IMR-90 (cell line): ENCODE data around the gene ADGRG6. TPM values are rescaled to one million over a fixed set of nuclear protein-coding genes. Genes with fewer than 3 reads are reported as not detected.

ENCODE experiments used
- ATAC-seq: fragments of 200-7000 bp; cut with Tn5 transposase; 2 replicates; pipeline ENCODE4 v1.9.1; 2020; ENCODE audit warnings: low read depth, mild to moderate bottlenecking, moderate library complexity
- BruUV-seq: library from RNA; stranded (reverse); fragments of 400-500 nt; replicated peaks from 2 replicates; lab custom pipeline; 2021; lab: Mats Ljungman, UMichigan
- CTCF ChIA-PET: fragments of 300-600 bp; formaldehyde crosslinking; extraction: SDS; loops from one replicate; lab custom pipeline; 2021; ENCODE audit warnings: antibody characterized with exemption; lab: Yijun Ruan, JAX
- POLR2A ChIA-PET: fragments of 300-600 bp; sonication (Branson Sonifier 250); formaldehyde crosslinking; loops from one replicate; lab custom pipeline; 2022; ENCODE audit warnings: antibody characterized with exemption; ENCODE audit not compliant: unreplicated experiment; lab: Charles Lee
- DNase-seq: peaks from one replicate; pipeline ENCODE4 v3.0.0; 2013
- H2AFZ ChIP-seq: replicated peaks from 2 replicates; pipeline ENCODE3; 2013; ENCODE audit warnings: low read length, mild to moderate bottlenecking; ENCODE audit not compliant: poor library complexity
- H2AK5ac ChIP-seq: 2 replicates; pipeline ENCODE4 v1.6.1; 2013; ENCODE audit warnings: low read depth, low read length, inconsistent platforms
- H2AK9ac ChIP-seq: replicated peaks from 2 replicates; pipeline ENCODE3; 2013; ENCODE audit warnings: mild to moderate bottlenecking, low read depth, low read length, moderate library complexity; ENCODE audit not compliant: poor library complexity
- H2BK120ac ChIP-seq: 2 replicates; pipeline ENCODE4 v1.6.1; 2013; ENCODE audit warnings: low read depth, low read length, inconsistent platforms
- H2BK15ac ChIP-seq: 3 replicates; pipeline ENCODE4 v1.6.1; 2013; ENCODE audit warnings: low read depth, low read length, inconsistent platforms
- H2BK20ac ChIP-seq: 2 replicates; pipeline ENCODE4 v1.6.1; 2013; ENCODE audit warnings: low read depth, mild to moderate bottlenecking, inconsistent platforms, low read length, moderate library complexity
- H2BK5ac ChIP-seq: 2 replicates; pipeline ENCODE4 v1.6.1; 2013; ENCODE audit warnings: mild to moderate bottlenecking, low read depth, low read length, inconsistent platforms; ENCODE audit not compliant: poor library complexity, severe bottlenecking
- H3K14ac ChIP-seq: replicated peaks from 2 replicates; pipeline ENCODE4 v1.6.1; 2013; ENCODE audit warnings: low read depth, low read length, inconsistent platforms
- H3K18ac ChIP-seq: 2 replicates; pipeline ENCODE4 v1.6.1; 2013; ENCODE audit warnings: low read depth, low read length, control low read depth
- H3K23ac ChIP-seq: 2 replicates; pipeline ENCODE4 v1.6.1; 2013; ENCODE audit warnings: low read depth, low read length, inconsistent platforms
- H3K27ac ChIP-seq: 2 replicates; pipeline ENCODE4 v1.5.1; 2013; ENCODE audit warnings: mild to moderate bottlenecking, control low read depth, low read length; ENCODE audit not compliant: insufficient read depth
- H3K27me3 ChIP-seq: 2 replicates; pipeline ENCODE4 v1.6.1; 2013; ENCODE audit warnings: low read length; ENCODE audit not compliant: control insufficient read depth, insufficient read depth
- H3K36me3 ChIP-seq: 2 replicates; pipeline ENCODE4 v1.6.1; 2013; ENCODE audit warnings: low read length, mixed read lengths; ENCODE audit not compliant: control insufficient read depth, insufficient read depth
- H3K4ac ChIP-seq: 2 replicates; pipeline ENCODE4 v1.6.1; 2013; ENCODE audit warnings: low read depth, low read length, inconsistent platforms
- H3K4me1 ChIP-seq: 2 replicates; pipeline ENCODE4 v1.6.1; 2013; ENCODE audit warnings: low read length, mixed read lengths; ENCODE audit not compliant: control insufficient read depth, insufficient read depth
- H3K4me2 ChIP-seq: 2 replicates; pipeline ENCODE4 v1.6.1; 2013; ENCODE audit warnings: low read depth, mild to moderate bottlenecking, control low read depth, low read length, moderate library complexity
- H3K4me3 ChIP-seq: 2 replicates; pipeline ENCODE4 v1.5.1; 2013; ENCODE audit warnings: low read depth, mild to moderate bottlenecking, control low read depth, low read length, moderate library complexity; ENCODE audit not compliant: insufficient read depth
- H3K56ac ChIP-seq: 2 replicates; pipeline ENCODE4 v1.6.1; 2013; ENCODE audit warnings: low read length, inconsistent platforms; ENCODE audit not compliant: insufficient read depth; ENCODE audit errors: extremely low read depth
- H3K79me1 ChIP-seq, 2 experiments: 2 replicates each; pipeline ENCODE4 v1.6.1; 2013; ENCODE audit warnings: low read length in 2 of 2, inconsistent platforms in 1 of 2, low read depth in 1 of 2
- H3K9ac ChIP-seq: 2 replicates; pipeline ENCODE4 v1.6.1; 2013; ENCODE audit warnings: low read depth, low read length, control low read depth
- H3K9me1 ChIP-seq: 2 replicates; pipeline ENCODE4 v1.6.1; 2013; ENCODE audit warnings: low read length, inconsistent platforms; ENCODE audit not compliant: insufficient read depth
- H3K9me3 ChIP-seq: 2 replicates; pipeline ENCODE4 v1.6.1; 2013; ENCODE audit warnings: low read length; ENCODE audit not compliant: control insufficient read depth, insufficient read depth
- H4K20me1 ChIP-seq: 2 replicates; pipeline ENCODE4 v1.6.1; 2013; ENCODE audit warnings: low read length, inconsistent platforms; ENCODE audit not compliant: insufficient read depth
- H4K5ac ChIP-seq: 2 replicates; pipeline ENCODE4 v1.6.1; 2013; ENCODE audit warnings: mild to moderate bottlenecking, low read depth, low read length, control low read depth
- H4K8ac ChIP-seq, 2 experiments: 2 replicates each; pipeline ENCODE4 v1.6.1; 2013; ENCODE audit warnings: low read depth in 2 of 2, low read length in 2 of 2, control low read depth in 1 of 2, inconsistent platforms in 1 of 2
- H4K91ac ChIP-seq: 2 replicates; pipeline ENCODE4 v1.6.1; 2013; ENCODE audit warnings: low read depth, low read length, inconsistent platforms; ENCODE audit not compliant: insufficient read depth
- CTCF ChIP-seq: conservative IDR thresholded peaks from 2 replicates; pipeline ENCODE4 v1.5.1; 2012; ENCODE audit warnings: mild to moderate bottlenecking, low read depth, low read length, improper control_type of control experiment
- MAFK ChIP-seq: IDR thresholded peaks from 2 replicates; pipeline ENCODE4 v1.6.1; 2012; ENCODE audit warnings: low read depth, low read length, improper control_type of control experiment
- NFE2L2 ChIP-seq: fragments of 150-350 bp; IDR thresholded peaks from 2 replicates; pipeline ENCODE4 v1.6.1; 2016; ENCODE audit warnings: low read depth, mild to moderate bottlenecking, low read length
- POLR2A ChIP-seq: IDR thresholded peaks from 2 replicates; pipeline ENCODE4 v1.6.1; 2012; ENCODE audit warnings: mild to moderate bottlenecking, low read depth, low read length
- RCOR1 ChIP-seq: IDR thresholded peaks from 2 replicates; pipeline ENCODE4 v1.6.1; 2012; ENCODE audit warnings: mild to moderate bottlenecking, low read length, improper control_type of control experiment; ENCODE audit not compliant: insufficient replicate concordance
- SMC3 ChIP-seq: fragments of 150-350 bp; IDR thresholded peaks from 2 replicates; pipeline ENCODE4 v1.6.1; 2016; ENCODE audit warnings: low read depth, mild to moderate bottlenecking, antibody characterized with exemption, low read length, moderate library complexity
- WGBS, 2 experiments: methylation state at CpG; one replicate each; pipeline versions ENCODE4 v1.1.5 to v1.1.7; 2013; ENCODE audit warnings: missing lambda C conversion rate in 2 of 2; ENCODE audit not compliant: insufficient read length in 1 of 2; ENCODE audit errors: extremely low coverage in 2 of 2; 5-methylcytosine and 5-hydroxymethylcytosine counted together
- dilution Hi-C: fragments of 300-500 bp; cut with HindIII; formaldehyde crosslinking; loops from one replicate; pipeline ENCODE4 v1.14.3; 2018; ENCODE audit warnings: low sequenced_read_pairs; ENCODE audit not compliant: unreplicated experiment
- in situ Hi-C: fragments of 300-500 bp; cut with MboI; formaldehyde crosslinking; loops from 3 replicates; pipeline ENCODE4 v1.14.3; 2019; ENCODE audit warnings: low sequenced_read_pairs, inconsistent platforms, mixed read lengths
- intact Hi-C: fragments of 100-400 bp; cut with micrococcal nuclease; formaldehyde crosslinking; loops from 2 replicates; pipeline ENCODE4 v1.10.0; 2022
- polyA plus RNA-seq, 3 experiments: library from polyadenylated mRNA; depleted of rRNA; stranded (reverse); fragments of >200 nt; gene quantifications; 2 replicates each; pipeline ENCODE4 v1.2.3, GENCODE V29; 2012; ENCODE audit warnings: low replicate concordance in 1 of 3
- total RNA-seq: library from RNA; depleted of rRNA; stranded (reverse); fragments of >200 nt; gene quantifications from 2 replicates; pipeline ENCODE4 v1.2.3, GENCODE V29; 2012

Gene ADGRG6
- total and polyA plus RNA-seq, 2 of the 4 experiments (the other 2 are of a cell fraction) = 10.0 to 20.3 TPM

- POLR2A ChIA-PET = no interaction called here
- no peak for ATAC-seq
Observed at GRCh38 chr6:142353690-142354089, 51.9 kb downstream of the ADGRG6 start.

More at GRCh38 chr6:142353690-142354089, 51.9 kb downstream of the ADGRG6 start:
- intact Hi-C loops = no loop called here
- H3K56ac ChIP-seq = no peak overlapping the region
- no peak overlapping the region for H2AK5ac ChIP-seq
- H4K91ac ChIP-seq = no peak overlapping the region
- H3K4ac ChIP-seq = no peak overlapping the region
- no peak for TF ChIP-seq RCOR1
- no peak for TF ChIP-seq MAFK
- no peak for TF ChIP-seq POLR2A
- no peak for TF ChIP-seq SMC3
- no peak for TF ChIP-seq CTCF
- TF ChIP-seq NFE2L2 = no peak
- no peak overlapping the region for H3K4me2 ChIP-seq
- no peak overlapping the region for H2BK15ac ChIP-seq
- dilution Hi-C loops = no loop called here
- no peak overlapping the region for H4K5ac ChIP-seq
- BruUV-seq = no TSS peak
- no peak overlapping the region for H2BK20ac ChIP-seq
- peaks cover 0 to 3% of the 10 kb centered on the region in 2 experiments; a peak in 1 of 4 replicates for H3K79me1 ChIP-seq
- no peaks in the 10 kb centered on the region for H3K9me1 ChIP-seq
- in situ Hi-C loops = no loop called here
- H2BK120ac ChIP-seq = no peak overlapping the region
- peaks cover 8% of the 10 kb centered on the region for H3K4me1 ChIP-seq
- H3K4me3 ChIP-seq = no peak overlapping the region
- no peaks in the 10 kb centered on the region for H3K36me3 ChIP-seq
- no peak overlapping the region for H2AFZ ChIP-seq
- no peak overlapping the region for H2BK5ac ChIP-seq
- H3K18ac ChIP-seq = no peak overlapping the region
- H2AK9ac ChIP-seq = no peak overlapping the region
- no peak overlapping the region for H3K14ac ChIP-seq
- no peak overlapping the region for H3K27ac ChIP-seq
- no peak overlapping the region for H3K9ac ChIP-seq
- no CpG with 5 or more reads among the region's 2 CpGs for WGBS, 2 experiments
- no peaks in the 10 kb centered on the region for H3K27me3 ChIP-seq
- DNase-seq = no peak
- CTCF ChIA-PET = no interaction called here
- H4K8ac ChIP-seq = no peak overlapping the region
- H4K20me1 ChIP-seq = no peaks in the 10 kb centered on the region
- no peak overlapping the region for H3K23ac ChIP-seq
- no peaks in the 10 kb centered on the region for H3K9me3 ChIP-seq
